ENCODE data around the gene IL26.

DNA sequence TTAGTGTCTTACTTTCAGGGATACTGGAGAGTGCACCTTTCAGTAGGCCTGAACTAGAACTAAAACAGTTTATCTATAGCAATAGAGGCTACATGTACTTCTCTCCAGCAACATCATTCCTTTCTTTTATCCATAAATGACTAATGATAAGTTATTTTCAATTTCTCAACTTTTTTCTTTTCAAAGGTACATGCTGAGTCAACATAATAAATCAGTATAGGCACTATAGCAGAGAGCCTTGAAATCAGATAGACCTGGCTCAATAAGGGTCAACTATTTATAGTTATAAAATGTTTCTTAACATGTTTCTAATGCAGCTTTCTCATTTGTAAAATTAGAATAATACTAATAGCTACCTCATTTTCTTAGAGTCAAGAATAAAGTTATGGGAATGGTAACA, 22.2 kb upstream of the IL26 start:
- TF ChIP-seq CTCF (IDR thresholded peaks at IDR 0.05; ENCODE audit: insufficient read depth, low read length, poor library complexity, severe bottlenecking) (no peak), EZH2phosphoT487 (conservative IDR thresholded peaks at IDR 0.05; ENCODE audit: low read length) (no peak)
